Stimulated activated CD4-positive, alpha-beta T cell treated with anti-CD3 and anti-CD28 coated beads, Interleukin-4, amount 100 ng/mL, for 24 hours (primary cell): ENCODE results near the gene RAPGEF5.

Experiments used
- DNase-seq: peaks from one replicate; pipeline ENCODE4 v3.0.0-alpha.2; 2020

The RAPGEF5 gene

DNA sequence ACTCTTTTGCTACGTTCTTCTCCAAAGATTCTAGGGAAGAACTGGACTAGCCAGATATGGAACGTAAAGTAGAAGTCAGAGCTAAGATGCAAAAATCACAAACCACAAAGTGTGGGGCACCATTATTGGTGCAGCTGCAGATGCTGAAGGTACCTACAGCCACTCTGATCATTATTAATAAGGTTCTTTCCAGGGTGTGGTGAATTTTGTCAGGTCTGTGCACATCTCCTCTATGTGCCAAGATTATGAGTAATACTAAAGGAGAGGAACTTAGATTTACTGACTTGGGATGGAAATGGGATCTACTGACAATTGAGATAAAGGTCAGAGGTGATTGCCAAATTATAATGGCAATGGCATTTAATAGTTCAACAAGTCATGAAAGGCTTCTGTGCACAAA lies 148.2 kb downstream of the RAPGEF5 start:
- DNase-seq = no peak

DNA sequence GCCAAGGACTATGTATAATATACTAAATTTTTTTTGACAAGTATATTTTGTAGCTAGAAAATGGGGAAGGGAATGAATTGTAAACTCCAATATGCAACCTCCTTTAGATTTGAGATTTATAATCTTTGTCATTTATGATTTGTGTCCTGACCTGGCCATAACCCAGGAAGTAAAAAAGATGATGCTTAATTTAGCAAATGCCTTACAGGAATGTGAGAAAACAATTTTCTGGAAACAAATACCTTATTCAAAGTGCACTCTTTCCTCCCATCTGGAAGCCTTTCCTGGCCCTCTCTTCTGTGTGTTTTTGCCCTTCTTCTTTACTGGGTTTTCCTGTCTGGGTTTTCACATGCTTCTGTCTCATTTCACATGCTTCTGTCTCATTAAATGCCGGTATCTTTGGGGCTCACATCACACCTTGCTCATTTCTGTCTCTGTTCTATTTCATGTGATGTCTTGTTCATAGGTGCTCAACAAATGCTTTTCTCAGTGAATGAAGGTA lies 149.2 kb downstream of the RAPGEF5 start:
- no peak for DNase-seq

GRCh38 chr7:22205631-22206030 lies 151.3 kb downstream of the RAPGEF5 start:
- DNase-seq = no peak

- DNase-seq = no peak
These were observed 152.6 kb downstream of the RAPGEF5 start for GRCh38 chr7:22204312-22204711.

DNA sequence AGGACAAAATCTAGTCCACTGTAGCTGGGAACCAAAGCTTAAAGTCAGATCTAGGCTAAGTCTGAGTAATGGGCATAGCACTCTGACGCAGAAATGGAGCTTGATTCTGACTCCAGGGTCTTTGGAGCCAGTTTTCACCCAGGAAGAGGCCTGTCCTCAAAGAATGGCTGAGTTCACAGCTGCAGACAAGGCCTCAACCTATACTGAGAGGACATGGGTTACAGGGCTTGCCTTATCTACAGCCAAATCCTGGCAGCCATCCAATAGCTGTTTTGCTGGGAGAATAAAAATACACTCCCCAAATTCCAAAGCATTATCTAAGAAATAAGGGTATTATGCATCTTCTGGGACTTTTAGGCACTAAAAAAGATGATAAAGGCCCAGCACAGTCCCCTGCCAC lies 154.8 kb downstream of the RAPGEF5 start:
- DNase-seq = no peak

DNA sequence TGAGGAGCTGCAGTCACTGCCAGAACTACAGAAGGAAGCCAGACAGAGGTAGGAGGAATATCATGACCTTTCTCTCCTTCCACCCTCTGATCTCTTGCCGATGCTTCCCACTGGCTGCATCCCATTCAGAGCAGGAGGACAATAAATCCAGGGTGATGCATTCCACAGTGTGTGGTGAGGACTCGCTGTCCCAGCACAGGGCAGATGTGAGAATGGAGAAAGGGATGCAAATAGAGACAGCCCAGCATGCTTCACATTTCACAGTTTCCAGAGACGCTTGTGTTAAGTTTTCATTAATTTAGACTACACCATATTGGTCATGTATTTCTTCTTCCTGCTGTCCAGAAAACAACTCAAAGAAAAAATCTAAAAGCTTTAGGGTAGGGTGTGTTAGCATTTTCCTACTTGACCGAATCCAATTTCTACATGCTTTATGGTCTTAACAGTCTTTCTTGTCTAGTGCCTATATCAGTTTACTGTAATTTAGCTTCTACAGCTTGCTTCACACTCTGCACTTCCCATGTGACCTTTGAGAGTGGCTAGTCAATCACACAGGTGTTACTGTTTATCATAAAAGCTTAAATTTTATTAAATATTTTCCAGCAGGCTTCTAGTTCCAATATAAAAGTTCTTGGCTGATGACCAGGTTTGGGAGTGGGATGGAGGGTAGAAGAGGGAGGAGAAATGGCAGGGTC lies 155.6 kb downstream of the RAPGEF5 start:
- no peak for DNase-seq

GRCh38 chr7:22200777-22201176 lies 156.2 kb downstream of the RAPGEF5 start:
- no peak for DNase-seq

GRCh38 chr7:22200238-22200637 lies 156.7 kb downstream of the RAPGEF5 start:
- no peak for DNase-seq

DNA sequence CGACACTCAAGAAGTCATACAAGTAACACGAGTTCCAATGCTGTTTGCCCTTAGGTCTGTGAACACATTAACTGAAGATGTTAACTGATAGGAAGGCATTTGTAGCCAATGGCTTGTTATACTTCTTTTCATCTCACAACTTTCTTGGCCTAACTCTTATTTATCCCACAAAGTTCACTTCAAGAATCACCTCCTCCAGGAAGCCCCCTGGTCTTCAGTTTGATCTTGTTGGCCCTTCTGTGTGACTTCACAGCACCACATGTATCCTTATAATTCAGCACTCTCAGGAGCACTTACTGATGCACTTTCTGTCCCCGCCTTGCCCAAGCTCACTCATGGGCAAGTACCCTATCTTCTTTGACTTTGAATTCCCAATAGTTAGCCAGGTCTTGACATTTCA lies 159.6 kb downstream of the RAPGEF5 start:
- DNase-seq = no peak

DNA sequence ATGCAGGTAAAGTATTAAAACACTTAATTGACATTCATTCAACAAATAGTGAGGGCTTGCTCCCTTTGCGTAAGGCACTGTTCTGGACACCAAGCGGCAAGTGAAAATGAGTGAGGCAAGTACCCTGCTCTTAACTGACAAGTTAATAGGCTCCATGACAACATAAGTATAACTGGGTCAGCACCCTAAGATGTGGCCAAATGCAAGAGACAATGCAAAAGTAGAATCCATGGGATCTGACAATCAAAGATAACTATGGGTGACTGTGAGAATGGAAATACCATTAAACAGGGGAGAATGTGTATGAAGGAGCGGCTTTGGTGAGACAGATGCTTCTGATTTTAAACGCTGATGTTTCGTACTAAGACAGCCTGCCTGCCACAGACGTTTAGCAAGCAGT lies 160.5 kb downstream of the RAPGEF5 start:
- no peak for DNase-seq

- DNase-seq = no peak
These were observed 161.4 kb downstream of the RAPGEF5 start for GRCh38 chr7:22195397-22196172.

- no peak for DNase-seq
These were observed 162.2 kb downstream of the RAPGEF5 start for GRCh38 chr7:22194658-22195273.

- DNase-seq = no peak
These were observed 163.4 kb downstream of the RAPGEF5 start for GRCh38 chr7:22193450-22193983.

DNA sequence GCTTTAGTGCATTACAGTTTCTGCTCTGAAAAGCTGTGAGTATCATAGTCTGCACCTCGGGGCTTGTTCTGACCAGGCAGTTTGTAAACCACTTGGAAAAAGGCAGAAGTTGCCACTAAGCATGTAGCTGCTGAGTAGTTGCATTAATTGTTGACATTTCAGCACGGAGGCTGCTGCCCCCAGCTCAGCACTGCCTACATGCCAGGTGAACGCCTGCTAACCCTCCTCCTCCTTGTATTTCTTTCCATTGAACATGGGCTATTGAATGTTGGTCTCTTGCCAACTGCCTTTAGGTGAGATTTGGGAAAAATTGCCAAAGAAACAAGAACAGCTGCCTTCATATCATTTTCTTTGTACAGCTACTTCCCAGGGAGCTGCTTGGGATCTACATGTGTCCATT lies 164.2 kb downstream of the RAPGEF5 start:
- DNase-seq = no peak

GRCh38 chr7:22190736-22191135 lies 166.2 kb downstream of the RAPGEF5 start:
- no peak for DNase-seq

DNA sequence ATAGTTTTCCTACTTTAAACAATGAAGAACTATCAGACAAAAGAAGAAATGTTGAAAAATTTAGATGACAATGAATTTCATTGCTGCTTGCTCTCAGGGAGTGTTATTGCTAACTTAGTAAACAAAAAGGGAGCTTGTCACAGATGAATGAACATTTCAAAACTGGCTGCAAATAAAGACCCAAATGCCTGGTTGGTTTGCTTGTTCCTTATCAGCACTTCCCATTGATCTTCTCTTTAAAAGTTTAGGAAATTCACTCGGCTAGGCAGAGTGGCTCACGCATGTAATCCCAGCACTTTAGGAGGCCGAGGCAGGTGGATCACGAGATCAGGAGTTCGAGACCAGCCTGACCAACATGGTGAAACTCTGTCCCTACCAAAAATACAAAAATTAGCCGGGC lies 167.2 kb downstream of the RAPGEF5 start:
- no peak for DNase-seq

DNA sequence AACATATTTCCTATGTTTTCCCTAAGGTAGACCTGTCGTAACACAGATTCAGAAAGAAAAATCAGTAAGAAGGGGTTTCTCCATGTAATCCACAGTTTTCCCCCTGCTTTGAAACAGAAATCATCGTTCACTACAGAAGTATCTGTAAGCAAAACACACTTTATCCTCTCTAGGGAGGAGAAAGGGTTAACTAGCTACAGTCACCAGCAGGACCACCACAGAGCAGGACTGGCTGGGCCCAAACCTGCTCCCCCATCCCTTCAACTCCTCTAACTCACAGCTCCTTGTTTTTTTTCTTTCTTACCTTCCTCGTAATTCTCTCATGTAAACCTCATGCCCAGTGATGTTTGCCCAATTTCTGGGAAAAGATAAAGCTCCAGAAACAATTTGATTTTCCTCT lies 167.7 kb downstream of the RAPGEF5 start:
- no peak for DNase-seq

GRCh38 chr7:22187691-22188348 lies 169.1 kb downstream of the RAPGEF5 start:
- DNase-seq = no peak

- no peak for DNase-seq
These were observed 171.4 kb downstream of the RAPGEF5 start for GRCh38 chr7:22185559-22185958.

DNA sequence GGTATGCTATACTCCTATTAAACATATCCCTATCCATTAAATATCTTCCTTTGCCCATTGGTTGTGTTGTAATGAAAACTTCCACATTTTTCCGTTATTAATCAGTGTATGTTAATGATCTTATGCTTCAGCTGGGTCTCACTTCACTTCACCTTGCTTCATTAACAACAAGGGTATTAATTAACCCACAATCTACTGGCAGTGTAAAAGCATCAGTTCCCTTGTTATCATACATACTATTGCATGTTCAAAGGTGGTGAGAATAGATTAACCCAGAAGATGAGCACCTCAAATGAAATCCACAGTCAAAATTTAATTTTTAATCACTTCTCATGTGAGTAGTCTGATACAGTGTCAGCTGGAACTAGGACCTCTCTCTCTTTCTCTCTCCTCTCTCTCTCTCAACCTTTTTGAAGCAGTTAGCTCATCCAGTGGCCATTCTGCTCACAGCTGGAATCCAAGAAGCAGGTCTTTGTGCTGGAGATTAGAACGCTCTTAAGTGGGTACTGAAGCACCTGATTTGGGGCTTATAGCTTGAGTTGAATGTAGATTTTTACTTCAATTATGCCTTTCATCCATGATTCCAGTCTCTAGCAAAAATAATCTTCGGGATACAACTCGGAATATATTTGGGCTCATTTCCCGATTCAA lies 172.3 kb downstream of the RAPGEF5 start:
- no peak for DNase-seq

DNA sequence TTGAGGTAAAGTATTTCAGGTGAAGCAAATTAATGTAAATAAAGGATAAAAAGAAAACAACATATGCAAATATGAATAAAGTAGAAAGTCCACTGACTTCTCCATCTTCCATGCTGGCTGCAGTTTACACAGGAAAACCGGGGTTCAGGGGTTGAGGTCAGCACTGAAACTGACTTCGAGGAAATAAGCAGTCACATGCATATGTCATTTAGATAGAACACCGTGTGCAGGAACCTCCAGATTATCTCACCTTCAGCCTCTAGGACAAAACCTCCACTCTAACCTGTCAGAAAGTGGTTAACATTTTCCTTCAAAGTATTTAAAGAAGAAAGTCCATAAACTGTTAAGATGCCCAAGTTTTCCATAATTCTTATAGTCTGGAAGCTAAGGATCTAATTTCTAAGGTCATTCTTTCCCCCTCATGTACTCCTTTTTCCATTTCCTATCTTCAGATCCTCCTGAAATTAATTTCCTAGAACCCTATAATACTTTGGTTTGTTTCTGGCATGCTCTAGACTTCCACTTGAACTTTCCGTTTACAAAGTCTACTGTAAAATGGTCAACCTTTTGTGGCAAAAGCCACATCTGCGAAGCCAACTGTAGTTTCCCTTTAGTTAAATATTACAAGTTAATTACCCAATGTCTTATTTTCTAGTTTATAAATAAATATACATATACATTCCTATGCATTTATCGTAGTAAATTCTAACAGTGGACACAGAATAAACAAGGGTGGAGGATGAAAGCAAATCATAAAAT lies 173.3 kb downstream of the RAPGEF5 start:
- no peak for DNase-seq

DNA sequence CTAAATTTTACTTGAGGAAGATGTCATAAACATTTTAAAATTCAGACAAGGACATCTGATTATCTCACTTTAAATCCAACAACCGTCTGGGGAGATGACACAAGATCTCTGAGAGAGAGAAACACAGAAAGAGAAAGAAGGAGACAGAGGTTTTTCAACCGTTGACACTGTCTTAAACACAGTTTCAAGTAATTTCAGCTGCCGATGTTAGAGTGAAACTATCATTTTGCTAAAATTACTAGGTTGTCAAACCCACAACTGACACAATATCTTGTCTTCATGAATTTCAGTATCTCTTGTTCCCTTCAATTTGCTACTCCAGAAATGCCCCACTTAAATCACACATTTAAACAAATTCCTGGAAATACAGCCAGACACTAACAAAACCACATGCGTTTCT lies 174.8 kb downstream of the RAPGEF5 start:
- DNase-seq = no peak
